Suppressor macrophage (primary cell): ENCODE results near the gene EPHA1.

Experiments
- DNase-seq, 4 experiments: peaks; one replicate each; pipeline ENCODE4 v3.0.0-alpha.2; 2020 to 2022
- total RNA-seq, 17 experiments: gene quantifications; one replicate each; lab custom pipeline; 2026; ENCODE audit warnings: mixed read lengths in 6 of 17, inconsistent platforms in 3 of 17; lab: John Stamatoyannopoulos, UW

The EPHA1 gene
- 0.14 to 3.9 (median 0.72) reads per million in 17 experiments for total RNA-seq

GRCh38 chr7:143408686-143409561 lies at the start of gene EPHA1:
TSS of gene EPHA1 (minus strand) at chr7:143408856. CDS start at chr7:143408805, 51 bp downstream.
- DNase-seq: peak in 3 of 4 experiments; percentile 21 to 54 (median 48)

DNA sequence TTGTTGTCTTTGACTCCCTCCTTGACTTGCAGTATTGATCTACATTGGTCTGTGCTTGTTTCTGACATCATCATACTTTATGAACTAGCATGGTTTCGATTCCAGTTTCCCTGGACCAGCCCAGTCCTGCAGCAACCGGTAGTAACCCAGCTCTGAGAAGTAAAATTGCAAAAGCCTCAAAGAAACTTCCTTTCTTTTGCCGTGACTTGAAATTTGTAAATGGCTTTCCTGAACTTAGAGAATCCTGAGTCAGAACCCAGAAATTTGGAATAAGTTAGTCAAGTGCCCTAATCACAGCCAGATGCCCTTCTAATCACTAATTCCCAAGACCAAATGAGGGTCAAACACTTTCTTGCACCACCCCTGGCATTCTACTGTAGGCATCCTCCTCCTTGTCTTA lies 49.6 kb upstream of the EPHA1 start:
- DNase-seq: peak; percentile 53 to 83 (median 80)

DNA sequence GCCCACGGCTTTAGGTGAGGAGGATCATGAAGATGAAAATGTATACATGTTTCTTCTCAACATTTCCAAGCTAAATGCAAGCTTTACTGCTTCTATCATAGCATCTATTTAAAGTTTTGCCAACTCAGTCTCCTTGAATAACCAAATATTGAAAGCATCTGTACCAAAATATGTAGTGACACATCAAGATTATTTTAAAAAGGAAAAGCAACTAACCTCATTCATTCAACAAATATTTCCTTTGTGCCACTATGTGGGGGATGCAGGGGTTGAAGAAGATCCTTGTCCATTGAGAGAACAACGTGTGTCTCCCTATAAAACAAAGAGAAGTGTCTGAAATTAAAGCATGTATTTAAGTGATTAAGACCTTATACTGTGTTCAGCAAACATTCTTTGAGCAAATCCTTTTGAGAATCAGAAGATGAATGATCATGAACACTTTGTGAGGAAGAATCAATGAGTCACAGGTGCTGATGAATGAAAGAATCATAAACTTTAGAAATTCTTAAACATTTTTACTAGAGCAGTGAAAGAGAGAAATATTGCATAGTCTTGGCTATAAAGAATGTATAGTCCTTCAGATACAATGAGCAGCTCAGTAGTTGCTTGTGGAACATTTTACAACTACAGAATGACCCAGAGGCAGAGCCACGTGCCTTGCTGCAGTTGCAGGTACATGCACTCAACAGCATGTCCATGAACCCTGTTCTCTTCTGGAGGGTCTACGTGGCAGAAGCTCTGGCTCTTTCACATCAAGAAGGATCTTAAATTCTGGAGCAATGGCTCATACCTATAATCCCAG lies 48.5 kb upstream of the EPHA1 start:
- DNase-seq: no peak

DNA sequence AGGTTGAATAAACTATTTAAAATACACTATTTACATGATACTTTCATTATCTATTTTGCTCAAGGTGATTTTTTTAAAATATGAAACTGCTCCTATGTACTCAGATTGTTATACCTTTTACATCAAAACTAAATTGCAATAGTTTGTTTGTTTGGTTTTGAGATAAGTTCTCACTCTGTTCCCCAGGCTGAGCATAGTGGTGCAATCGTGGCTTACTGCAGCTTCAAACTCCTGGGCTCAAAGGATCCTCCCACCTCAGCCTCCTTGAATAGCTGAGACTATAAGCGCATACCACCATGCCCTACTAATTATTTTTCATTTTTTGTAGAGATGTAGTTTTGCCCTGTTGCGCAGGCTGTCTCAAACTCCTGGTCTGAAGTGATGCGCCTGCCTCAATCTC lies 47.3 kb upstream of the EPHA1 start:
- peak in 1 of 4 experiments; percentile 52 for DNase-seq

DNA sequence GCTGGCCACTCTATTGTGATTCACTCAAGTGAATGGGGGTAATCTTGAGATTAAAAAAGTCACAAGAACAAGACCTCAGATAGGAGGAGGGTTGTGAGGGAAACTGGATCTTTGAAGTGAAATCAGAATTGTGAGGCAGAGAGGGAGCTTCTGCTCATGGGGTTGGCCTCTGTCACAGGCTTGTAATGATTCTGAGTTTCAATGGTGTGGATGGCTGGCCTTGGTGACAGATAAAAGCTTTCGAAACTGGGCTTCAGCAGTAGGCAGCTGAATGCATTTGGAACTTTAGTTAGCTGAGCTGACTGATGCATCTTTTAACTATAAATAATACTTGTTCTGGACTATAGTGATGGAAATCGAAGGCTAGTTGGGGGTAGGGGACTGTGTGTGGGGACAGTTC lies 46.8 kb upstream of the EPHA1 start:
- DNase-seq: peak; percentile 23 to 59 (median 52)

DNA sequence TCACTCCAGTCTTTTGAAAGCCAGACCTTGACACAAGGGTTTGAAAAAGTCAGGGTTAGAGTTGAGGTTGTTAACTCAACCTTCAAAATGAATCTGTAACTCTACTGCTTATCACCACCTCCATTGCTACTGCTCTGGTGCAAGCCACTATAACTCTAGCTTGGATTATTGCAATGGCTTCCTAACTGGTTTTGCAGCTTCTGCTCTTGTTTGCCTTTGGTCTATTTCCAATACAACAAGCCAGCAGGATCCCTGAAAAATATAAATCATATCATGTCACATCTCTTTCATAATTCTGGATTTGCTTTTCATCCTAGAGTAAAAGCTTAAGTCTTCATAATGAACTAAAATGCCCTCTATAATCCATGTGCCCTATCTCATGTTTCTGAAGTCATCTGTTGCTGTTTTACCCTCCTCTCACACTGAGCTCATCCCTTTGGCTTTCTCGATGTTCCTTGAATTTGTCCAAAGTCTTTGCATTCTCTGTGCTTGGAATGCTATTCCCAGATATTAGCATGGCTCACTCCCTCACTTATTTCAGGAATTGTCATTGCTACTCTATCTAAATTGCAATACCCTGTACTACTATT lies 45.5 kb upstream of the EPHA1 start:
- peak in 3 of 4 experiments; percentile 25 to 55 (median 35) for DNase-seq

GRCh38 chr7:143452495-143452894 lies 43.8 kb upstream of the EPHA1 start:
- DNase-seq: peak; percentile 74 to 94 (median 85)

DNA sequence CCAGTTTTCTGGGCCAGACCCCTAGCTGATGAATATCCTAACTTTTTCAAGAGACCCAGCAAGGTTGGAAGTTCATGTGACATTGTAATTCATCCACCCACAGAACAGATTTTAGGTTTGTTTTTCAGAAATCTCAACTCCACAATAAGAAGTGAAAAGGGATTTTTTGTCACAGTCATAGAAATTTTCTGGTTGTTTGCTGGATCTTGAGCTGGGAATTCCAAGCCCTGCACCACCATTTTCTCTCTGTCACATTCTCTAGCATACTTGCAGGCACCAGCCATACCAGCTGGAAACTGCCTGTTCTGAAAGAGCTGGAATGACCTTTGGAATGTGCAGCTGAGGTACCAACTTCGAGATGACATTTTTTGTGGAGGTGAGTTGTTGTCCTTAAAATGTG lies 43.1 kb upstream of the EPHA1 start:
- DNase-seq: no peak

DNA sequence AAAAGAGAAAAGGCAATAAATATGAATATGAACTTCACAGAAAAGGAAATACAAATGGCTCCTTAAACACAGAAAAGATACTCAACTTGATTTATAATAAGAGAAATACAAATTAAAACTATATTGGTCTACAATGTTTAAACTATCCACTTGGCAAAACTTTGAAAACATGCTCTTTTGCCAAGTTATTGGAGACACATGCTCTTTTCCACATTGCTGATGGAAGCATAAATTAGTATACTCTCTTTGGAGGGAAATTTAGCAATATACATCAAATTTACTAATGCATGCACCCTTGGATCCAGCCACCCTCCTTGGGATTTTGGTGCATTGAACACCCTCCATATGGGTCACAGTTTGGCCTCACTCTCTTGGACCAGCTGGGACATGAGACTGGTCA lies 42.5 kb upstream of the EPHA1 start:
- DNase-seq: no peak

- no peak for DNase-seq
Observed at GRCh38 chr7:143449793-143450192, 41.1 kb upstream of the EPHA1 start.

DNA sequence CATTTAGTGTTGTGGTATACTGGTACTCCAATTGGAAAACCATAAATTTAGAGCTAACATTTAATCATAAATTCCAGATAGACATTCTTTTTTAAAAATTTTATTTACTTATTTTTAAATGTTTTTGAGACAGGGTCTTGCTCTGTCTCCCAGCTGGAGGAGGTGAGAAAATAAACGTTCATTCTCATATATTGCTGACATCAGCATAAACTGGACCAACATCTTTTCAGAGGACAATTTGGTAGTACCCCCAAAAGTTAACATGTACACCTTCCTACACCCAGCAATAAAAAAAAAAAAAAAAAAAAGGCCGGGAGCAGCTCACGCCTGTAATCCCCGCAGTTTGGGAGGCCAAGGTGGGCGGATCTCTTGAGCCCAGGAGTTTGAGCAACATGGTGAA lies 39.8 kb upstream of the EPHA1 start:
- no peak for DNase-seq

DNA sequence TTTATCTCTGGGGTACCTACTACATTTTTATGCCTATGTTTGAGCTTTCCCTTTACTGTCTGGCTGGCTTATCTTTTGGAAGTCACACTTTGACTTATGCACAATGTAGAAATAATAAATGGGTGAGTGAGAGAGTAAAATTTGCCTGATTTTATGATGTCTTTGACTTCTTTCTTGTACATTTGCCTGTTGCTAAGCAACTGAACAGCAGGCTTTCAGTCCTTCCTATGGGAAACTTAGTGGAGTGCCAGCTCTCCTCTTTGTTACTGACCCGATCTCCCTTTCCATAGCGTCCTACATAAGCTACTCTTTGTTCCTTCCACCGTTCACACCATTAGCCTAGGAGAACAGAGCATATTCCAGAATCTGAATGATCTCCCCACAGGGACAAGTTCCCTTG lies 38.8 kb upstream of the EPHA1 start:
- DNase-seq: no peak

DNA sequence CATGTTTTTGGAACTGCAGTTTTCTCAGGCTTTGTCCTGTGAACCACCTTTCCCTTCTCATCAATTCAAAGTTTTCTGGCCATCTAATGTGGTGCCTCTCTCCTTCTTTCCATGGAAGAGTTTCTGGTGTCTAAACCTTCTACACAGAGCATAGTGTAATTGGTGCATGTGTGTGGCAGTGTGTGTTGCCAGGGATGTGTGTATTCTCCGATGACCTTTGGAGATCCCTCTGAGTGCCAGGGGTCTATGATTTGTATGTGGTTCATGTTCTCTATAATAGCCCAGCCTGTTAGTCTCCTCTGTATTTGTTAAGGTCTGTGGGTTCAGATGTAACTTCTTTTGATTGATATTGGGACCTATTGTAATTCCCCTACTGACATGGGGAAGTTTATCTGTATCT lies 36.1 kb upstream of the EPHA1 start:
- DNase-seq: no peak

- DNase-seq: no peak
Observed at GRCh38 chr7:143444063-143444782, 35.6 kb upstream of the EPHA1 start.

DNA sequence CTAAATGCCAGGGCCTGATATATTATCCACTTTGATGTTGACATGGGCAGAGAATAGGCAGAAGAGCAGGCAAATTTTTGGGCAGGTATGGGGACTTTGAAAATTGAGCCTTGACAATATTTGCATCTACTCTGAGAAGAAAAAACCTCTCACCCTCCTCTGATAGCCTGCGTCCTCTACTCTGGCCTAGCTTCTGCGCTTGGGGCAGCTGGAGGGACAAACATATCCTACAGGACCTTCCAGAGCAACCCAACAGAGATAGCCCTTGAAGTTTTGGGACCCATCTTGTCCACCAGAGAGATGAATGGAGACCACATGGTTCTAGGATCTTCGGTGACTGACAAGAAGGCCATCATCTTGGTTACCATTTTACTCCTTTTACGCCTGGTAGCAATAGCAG lies 34.5 kb upstream of the EPHA1 start, which contains the start of gene TAS2R60:
Gene TAS2R60, plus strand, starts transcription at position 301 of the 400 bp plus-strand sequence. Its CDS starts 0 bp downstream, at position 301.
- DNase-seq: no peak

- no peak for DNase-seq
Observed at GRCh38 chr7:143439866-143440265, 31.2 kb upstream of the EPHA1 start.

- DNase-seq: no peak
Observed at GRCh38 chr7:143437578-143437977, 28.9 kb upstream of the EPHA1 start.

DNA sequence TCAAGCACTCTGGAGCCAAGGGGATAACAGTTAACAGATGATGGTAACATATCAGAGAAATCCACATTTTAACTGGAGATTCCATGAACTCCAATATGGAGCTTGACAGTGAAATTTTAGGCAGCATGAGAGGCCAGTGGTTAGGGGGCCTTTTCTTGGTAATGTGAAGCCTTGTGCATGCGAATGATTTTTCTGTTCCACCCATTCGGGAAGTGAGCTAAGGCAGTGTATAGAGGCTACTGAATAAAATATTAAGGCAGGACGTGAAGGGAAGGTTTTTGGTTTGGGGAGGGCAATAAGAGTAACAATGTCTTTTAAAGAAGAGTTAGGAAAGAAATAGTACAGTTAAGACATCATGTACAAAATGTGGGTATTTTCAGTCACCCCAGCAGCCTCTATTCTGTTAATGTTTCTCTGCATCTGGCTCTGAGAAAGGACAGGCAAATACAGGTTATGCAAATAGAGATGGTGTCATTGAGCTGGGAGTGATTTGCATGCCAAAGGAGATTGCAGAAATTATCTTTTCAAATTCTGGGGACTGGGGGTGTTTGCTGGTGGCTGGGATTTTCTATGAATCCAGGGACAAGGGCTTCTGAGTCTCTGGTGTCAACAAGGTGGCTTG lies 27.8 kb upstream of the EPHA1 start:
- DNase-seq: no peak

DNA sequence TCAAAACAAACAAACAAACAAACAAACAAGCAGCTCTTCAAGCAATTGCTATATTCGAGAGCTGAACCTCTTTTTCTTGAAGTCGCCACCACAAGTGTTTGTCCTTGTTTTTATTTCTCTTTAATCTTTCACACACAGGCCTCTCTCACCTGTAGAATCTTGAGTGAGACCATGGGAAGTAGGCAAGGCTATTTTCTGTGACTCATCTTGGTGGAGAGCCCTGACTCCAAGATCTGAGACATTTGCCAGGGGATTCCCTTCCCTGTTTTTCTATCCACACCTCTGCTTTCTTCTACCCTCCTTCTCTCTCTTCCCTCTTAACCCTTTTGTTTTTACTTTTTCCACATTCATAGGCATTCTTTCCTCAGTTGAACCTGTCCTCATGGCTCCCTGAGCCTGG lies 26.6 kb upstream of the EPHA1 start:
- DNase-seq: no peak

GRCh38 chr7:143434660-143435059 lies 26.0 kb upstream of the EPHA1 start:
- DNase-seq: no peak

DNA sequence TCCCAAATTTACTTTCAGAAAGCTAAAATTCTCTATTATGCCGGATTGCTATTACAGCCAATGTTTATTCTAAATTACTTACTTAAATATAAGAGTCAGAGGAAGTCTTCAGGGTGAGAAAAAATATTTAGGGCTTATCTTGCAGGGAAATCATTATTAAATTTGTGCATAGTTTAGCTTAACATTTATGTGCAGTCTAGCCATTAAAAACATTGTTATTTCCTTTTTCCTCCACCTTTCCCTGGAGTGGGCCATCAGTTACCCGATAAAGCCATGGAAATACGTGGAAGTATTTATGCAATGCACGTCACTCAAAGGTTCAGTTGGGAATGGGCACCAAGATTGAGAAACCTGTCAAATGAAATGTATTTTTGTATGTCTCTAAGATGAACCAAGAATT lies 25.1 kb upstream of the EPHA1 start:
- no peak for DNase-seq

DNA sequence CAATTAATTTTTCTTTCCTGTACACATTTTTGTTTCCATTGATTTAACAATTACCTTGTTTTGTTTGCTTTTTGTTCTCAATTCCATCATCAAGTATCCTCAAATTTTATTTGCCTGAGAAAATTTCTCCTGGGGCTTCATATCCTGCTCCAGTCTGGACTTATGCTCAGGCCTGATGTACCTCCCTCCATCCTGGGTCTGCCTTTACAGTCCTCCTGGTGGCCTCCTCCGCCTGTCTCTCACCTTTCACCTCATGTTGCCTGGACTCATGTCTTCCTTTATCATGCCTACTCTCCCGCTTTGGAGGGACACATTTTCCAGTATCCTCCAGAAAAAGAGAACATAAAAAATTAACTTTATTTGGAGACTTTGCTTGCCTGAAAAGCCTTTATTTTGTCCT lies 22.5 kb upstream of the EPHA1 start:
- DNase-seq: no peak
